Stimulated activated CD8-positive, alpha-beta memory T cell treated with anti-CD3 and anti-CD28 coated beads, Interleukin-15, amount 100 ng/mL, for 48 hours (primary cell): Measurements from ENCODE around the gene AKNA.

Source experiments
- DNase-seq, 2 donors: peaks; one replicate each; pipeline ENCODE4 v3.0.0-alpha.2; 2020; ENCODE audit warnings: low read depth in 2 of 2

AKNA gene

GRCh38 chr9:114319147-114319546 lies 68.6 kb downstream of the AKNA start:
- DNase-seq: no peak

- no peak for DNase-seq
These were observed 69.4 kb downstream of the AKNA start for GRCh38 chr9:114318416-114318815.

GRCh38 chr9:114317665-114318357 lies 70.0 kb downstream of the AKNA start:
- no peak for DNase-seq

- DNase-seq: no peak
These were observed 71.1 kb downstream of the AKNA start for GRCh38 chr9:114316605-114317230.

GRCh38 chr9:114315723-114316363 lies 71.9 kb downstream of the AKNA start:
- no peak for DNase-seq

GRCh38 chr9:114314881-114315722 lies 72.7 kb downstream of the AKNA start:
- no peak for DNase-seq

GRCh38 chr9:114314256-114314867 lies 73.4 kb downstream of the AKNA start:
- DNase-seq: no peak

- no peak for DNase-seq
These were observed 74.6 kb downstream of the AKNA start for GRCh38 chr9:114313186-114313585.

GRCh38 chr9:114312513-114312875 lies 75.3 kb downstream of the AKNA start:
- DNase-seq: no peak

- no peak for DNase-seq
These were observed 75.9 kb downstream of the AKNA start for GRCh38 chr9:114311571-114312512.

GRCh38 chr9:114310471-114311450 lies 77.0 kb downstream of the AKNA start:
- DNase-seq: no peak

GRCh38 chr9:114309096-114309495 lies 78.7 kb downstream of the AKNA start:
- DNase-seq: no peak

GRCh38 chr9:114308361-114308950 lies 79.3 kb downstream of the AKNA start:
- no peak for DNase-seq

GRCh38 chr9:114307899-114308267 lies 79.9 kb downstream of the AKNA start:
- no peak for DNase-seq

- no peak for DNase-seq
These were observed 83.2 kb downstream of the AKNA start for GRCh38 chr9:114304416-114305188.

GRCh38 chr9:114303977-114304376 lies 83.8 kb downstream of the AKNA start:
- no peak for DNase-seq

GRCh38 chr9:114303571-114303970 lies 84.2 kb downstream of the AKNA start:
- DNase-seq: no peak

GRCh38 chr9:114302727-114303126 lies 85.1 kb downstream of the AKNA start:
- no peak for DNase-seq
